Endothelial cell of umbilical vein (primary cell): ENCODE results near the gene RAB3D.

Source experiments
- CTCF ChIP-seq, 2 donors: IDR thresholded peaks; 1 replicate in 1 of 2; 2 replicates in 1 of 2; pipeline ENCODE4 v1.5.1; 2011; ENCODE audit warnings: low read length in 2 of 2, mild to moderate bottlenecking in 2 of 2, moderate library complexity in 2 of 2, control low read depth in 1 of 2, inconsistent platforms in 1 of 2, low read depth in 1 of 2; ENCODE audit not compliant: insufficient read depth in 1 of 2; ENCODE audit errors: extremely low read depth in 1 of 2
- EZH2 ChIP-seq: IDR thresholded peaks from 2 replicates; pipeline ENCODE4 v1.6.1; 2012; ENCODE audit warnings: borderline replicate concordance, low read depth, mild to moderate bottlenecking, moderate library complexity, low read length, inconsistent platforms; ENCODE audit not compliant: severe bottlenecking
- JUN ChIP-seq: IDR thresholded peaks from 2 replicates; pipeline ENCODE4 v1.6.1; 2011; ENCODE audit warnings: borderline replicate concordance, low read depth; ENCODE audit not compliant: insufficient read length, insufficient read depth
- MAX ChIP-seq: IDR thresholded peaks from 2 replicates; pipeline ENCODE4 v1.6.1; 2011; ENCODE audit not compliant: insufficient read depth, insufficient read length
- MYC ChIP-seq: IDR thresholded peaks from one replicate; pipeline ENCODE4 v1.6.1; 2011; ENCODE audit warnings: mild to moderate bottlenecking, low read depth, low read length
- POLR2A ChIP-seq: IDR thresholded peaks from 2 replicates; pipeline ENCODE4 v1.6.1; 2012; ENCODE audit warnings: low read depth, mild to moderate bottlenecking, control low read depth, low read length

GRCh38 chr19:11379857-11380350 lies 40.4 kb upstream of the RAB3D start:
- TF ChIP-seq MAX (no peak), POLR2A (no peak), MYC (no peak), CTCF (IDR thresholded peaks at IDR 0.05; ENCODE audit: extremely low read depth in 1 of 2, insufficient read depth in 1 of 2, low read depth in 1 of 2, low read length in 2 of 2) (no peak), JUN (no peak), EZH2 (no peak)
